Activated T-cell treated with anti-CD3 and anti-CD28 coated beads for 48 hours (primary cell): Measurements from ENCODE around the gene CYP24A1.

Source experiments
- DNase-seq: peaks from one replicate; pipeline ENCODE4 v3.0.0-alpha.2; 2020; ENCODE audit warnings: low read depth

Gene CYP24A1

GRCh38 chr20:54111460-54111859, 62.3 kb downstream of the CYP24A1 start:
- DNase-seq, result no peak

DNA sequence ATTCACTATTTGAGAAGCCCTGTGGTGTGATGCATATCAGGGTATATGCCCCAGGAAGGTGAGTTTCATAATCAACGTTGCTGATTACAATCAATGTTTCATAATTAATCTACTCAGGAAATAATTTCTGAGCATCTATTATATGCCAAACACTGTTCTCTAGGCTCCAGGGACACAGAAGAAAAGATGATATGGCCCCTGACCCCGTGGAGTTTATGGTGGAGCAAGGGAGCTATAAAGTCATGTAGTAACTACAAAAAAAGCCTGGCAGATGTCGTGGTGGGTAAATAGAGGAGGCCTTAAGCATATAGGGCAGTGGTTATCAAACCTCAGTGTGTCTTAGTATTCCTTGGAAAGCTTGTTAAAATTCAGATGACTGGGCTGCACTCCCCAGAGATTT, 63.3 kb downstream of the CYP24A1 start:
- no peak for DNase-seq

- DNase-seq, result no peak
Measured at GRCh38 chr20:54110041-54110440, 63.7 kb downstream of the CYP24A1 start.

DNA sequence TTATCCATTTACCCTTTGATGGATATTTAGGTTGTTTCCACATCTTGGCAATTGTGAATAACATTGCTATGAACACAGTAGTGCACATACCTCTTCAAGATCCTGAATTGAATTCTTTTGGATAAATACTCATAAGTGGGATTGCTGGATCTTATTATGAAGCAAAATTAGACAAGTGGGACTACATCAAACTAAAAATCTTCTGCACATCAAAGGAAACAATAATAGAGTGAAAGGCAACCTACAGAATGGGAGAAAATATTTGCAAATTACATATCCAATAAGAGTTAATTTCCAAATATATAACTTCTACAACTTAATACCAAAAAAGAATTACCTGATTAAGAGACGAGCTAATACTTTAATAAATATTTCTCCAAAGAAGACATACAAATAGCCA, 65.0 kb downstream of the CYP24A1 start:
- no peak for DNase-seq

- no peak for DNase-seq
Measured at GRCh38 chr20:54108326-54108642, 65.5 kb downstream of the CYP24A1 start.

GRCh38 chr20:54107600-54108325, 66.0 kb downstream of the CYP24A1 start:
- no peak for DNase-seq

GRCh38 chr20:54107181-54107580, 66.6 kb downstream of the CYP24A1 start:
- DNase-seq, result no peak

GRCh38 chr20:54106162-54106561, 67.6 kb downstream of the CYP24A1 start:
- DNase-seq, result no peak

DNA sequence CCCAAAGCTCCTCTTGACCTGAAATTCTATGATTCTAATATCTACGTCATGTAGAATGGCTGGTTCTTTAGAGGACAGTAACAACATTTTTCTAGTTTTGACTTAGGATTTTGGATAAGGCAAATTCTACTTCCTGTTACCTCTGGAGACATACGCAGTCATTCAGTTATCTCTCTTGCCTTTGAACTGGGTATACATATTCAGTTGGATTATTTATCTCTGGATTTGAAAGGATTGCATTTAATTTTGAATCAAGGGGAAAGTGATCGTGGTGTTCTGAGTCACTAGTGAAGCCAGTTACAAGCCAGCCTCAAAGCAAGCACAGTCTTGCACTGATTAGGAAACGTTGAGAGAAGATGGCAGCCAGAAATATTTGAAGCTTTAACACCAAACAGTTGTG, 68.1 kb downstream of the CYP24A1 start:
- DNase-seq, result no peak

DNA sequence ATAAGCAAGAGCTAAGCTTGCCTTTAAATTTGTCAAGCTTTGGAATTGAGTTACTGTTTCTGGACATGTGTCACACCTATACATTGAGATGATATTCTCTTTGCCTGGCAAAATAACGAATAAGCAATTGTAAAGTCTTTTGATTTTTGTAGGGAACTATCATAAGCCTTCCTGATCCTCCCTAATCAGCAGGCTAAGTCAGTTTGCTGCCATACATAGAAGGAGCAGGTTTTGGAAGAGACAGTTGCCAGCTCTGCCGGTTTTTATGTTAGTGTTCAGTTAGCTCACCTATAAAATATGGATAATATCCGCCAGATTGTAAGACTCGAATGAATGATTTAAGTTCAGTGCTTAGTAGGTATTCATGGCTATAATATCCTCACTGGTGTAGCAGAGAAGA, 69.0 kb downstream of the CYP24A1 start:
- no peak for DNase-seq

- no peak for DNase-seq
Measured at GRCh38 chr20:54103762-54104600, 69.8 kb downstream of the CYP24A1 start.
